ENCODE data around the gene NMRAL1.

DNA sequence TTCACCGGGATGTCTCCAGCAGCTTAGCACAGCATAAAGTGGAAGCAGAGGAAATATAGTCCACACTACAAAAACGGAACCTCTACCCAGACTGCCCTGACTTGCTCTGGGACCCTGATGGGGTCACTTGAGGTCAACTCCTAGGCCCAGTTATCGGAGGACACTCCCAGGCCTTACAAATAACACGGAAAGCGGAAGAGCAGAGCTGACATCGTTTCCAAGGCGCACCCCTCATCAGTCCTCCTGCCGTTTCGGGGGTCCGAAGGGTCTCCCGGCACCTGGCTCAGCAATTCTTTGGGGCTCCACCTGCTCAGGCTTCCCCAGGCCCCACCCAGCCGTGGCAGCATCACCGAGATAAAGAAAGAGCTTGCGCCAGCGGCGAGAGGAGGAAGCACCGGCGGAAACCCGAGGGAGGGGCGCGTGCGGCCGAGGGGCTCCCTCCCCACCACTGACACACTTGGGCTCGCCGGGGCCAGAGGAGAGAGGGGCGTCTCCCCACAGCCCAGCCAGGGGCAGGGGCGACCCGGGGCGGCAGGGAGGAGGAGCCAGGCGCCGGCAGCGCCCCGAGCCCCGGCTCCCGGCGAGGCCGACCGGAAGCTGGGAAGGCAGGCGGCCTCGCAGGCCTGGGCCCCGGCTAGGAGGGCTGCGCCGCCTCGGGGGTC, 58.8 kb downstream of the NMRAL1 start:
- peak in 1 of 2 donors; percentile 14 for TF ChIP-seq POLR2A (IDR thresholded peaks at IDR 0.05)
- TF ChIP-seq, protein P1, sequence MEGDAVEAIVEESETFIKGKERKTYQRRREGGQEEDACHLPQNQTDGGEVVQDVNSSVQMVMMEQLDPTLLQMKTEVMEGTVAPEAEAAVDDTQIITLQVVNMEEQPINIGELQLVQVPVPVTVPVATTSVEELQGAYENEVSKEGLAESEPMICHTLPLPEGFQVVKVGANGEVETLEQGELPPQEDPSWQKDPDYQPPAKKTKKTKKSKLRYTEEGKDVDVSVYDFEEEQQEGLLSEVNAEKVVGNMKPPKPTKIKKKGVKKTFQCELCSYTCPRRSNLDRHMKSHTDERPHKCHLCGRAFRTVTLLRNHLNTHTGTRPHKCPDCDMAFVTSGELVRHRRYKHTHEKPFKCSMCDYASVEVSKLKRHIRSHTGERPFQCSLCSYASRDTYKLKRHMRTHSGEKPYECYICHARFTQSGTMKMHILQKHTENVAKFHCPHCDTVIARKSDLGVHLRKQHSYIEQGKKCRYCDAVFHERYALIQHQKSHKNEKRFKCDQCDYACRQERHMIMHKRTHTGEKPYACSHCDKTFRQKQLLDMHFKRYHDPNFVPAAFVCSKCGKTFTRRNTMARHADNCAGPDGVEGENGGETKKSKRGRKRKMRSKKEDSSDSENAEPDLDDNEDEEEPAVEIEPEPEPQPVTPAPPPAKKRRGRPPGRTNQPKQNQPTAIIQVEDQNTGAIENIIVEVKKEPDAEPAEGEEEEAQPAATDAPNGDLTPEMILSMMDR (IDR thresholded peaks at IDR 0.05 in 4 of 5, conservative IDR thresholded peaks at IDR 0.05 in 1 of 5) = no peak
